Amniotic epithelial cell (primary cell): ENCODE measurements around the gene SALL1.
A peak's percentile ranks its signal among the peaks of the same experiment; 100 is the strongest.

ENCODE experiments used
- DNase-seq: peaks from one replicate; pipeline ENCODE4 v3.0.0-alpha.2; 2010; ENCODE audit warnings: low read depth

The SALL1 gene

DNA sequence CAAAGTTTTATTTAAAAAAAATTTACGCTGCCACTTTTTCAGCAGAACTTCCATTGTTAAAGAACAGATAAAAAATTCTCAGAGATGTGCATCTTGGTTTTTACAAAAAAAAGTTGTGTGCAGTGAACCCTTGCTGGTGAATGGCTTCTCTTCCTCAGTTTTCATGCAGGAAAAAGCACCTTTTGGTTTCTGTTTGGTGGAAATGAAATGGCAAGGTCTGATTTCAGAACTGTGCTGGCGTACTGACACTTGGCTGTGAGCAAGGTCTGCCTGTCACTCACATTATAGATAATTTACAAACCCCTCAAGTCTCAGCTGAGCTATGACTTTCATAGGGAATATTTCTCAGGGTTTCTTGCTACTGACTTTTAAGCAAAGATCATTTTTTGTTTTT, 5.7 kb upstream of the SALL1 start:
- no peak for DNase-seq

DNA sequence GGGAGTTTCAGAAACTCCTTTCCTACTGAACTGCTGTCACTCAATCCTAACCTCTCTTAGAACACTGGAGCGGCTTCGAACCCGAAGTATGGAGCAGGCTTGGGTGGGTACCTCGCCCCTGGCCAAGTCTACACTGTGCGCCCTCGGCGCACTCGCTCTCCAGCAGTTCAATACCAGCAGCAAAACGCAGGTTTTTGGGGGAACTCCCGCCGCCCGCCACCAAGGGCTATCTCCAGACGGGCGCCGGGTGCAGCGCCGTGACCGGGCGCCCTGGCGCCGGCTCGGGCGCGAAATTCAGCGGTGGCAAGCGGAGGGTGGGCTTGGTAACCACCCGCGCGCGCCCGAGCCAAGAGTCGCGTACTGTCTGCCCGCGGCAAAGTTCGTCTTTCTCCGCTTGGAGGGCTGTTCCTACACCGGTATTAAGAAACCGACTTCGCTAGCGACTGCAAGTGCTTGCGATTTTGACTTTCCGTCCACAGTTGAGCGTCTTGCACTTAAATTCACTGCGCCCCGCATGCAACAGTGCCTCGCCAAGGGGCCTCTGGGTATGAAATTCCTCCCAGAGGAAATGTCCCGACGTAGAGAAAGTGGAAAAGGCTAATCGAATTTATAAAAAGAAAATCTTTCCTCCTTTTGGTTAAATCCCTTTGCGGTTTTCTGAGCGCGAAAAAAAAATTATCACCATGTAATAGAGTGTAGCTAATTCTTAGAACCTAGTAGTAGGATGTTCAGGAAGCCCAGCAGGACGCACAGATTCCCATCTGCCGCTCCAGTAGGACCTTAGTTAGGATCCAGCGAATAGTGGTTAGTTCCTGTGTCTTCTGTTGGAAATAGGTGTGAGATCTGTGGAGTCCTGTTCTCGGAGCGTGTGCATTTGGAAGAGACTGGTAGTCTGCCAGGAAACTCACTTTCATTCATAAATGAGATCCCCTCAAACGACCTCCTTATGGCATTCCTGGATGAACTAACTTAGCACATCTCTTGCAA, 5.0 kb upstream of the SALL1 start:
- no peak for DNase-seq

DNA sequence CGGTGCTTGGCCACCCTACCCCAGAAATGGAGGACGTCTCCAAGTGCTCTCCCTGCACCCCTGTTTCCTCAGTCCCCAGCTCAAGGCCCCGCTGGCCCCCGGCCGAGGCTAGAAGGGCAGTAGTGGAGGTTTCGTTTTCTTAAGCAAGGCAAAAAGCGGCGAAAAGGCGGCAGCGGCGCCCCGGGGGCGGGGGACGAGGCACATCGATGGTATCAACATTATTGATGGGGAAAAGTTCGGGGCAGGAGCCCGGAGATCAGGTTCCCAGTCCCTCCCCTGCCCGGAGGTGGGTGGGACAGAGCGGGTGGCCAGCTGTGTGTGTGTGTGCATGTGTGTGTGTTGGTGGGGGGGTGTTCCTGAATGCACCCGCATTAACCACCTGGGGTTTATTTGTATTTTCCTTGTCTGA, 4.1 kb upstream of the SALL1 start:
- DNase-seq = no peak

DNA sequence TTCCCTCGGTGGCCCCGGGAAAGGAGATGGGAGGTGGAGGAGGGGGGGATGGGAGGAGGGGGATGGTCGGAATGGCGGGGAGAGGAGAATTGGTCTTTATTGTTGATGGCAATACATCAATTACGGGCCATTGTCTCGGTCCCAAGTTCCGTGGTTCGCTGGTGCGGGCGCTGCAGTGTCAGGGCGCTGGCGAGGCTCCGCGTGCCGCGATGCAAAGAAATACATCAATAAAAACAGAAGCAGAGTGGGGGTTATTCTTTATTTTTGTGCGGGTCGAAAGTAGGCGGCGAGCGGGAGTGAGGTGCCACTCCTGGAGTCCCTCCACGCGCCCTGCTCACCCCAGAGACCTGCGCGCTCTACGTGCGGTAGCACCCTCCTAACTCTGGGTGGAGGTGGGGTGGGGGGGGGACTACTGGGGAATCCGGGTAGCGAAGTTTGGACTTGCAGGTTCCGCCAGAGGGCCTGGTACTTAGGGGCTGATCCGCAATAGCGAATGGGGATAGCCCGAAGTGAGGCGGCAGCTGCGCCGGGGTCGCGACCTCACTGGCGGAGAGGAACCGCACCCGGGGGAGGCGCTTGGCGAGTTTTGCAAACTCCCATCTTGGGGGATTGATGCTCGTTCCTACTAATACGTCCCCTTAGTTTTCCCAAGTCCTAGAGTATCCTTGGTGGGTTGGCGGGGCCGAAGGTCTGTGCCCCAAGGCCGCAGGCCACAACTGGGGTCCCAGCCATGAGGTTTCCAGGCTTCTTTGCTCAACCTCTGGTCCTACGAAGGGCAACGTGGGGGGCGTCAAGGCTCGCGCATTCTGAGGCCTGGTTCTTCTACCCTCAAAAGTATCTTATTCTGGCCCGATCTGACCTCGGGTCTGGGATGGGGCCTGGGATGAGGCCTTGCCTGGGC, 3.5 kb upstream of the SALL1 start:
- no peak for DNase-seq

- DNase-seq = no peak
Observed at GRCh38 chr16:51153577-51154031, 2.5 kb upstream of the SALL1 start.

DNA sequence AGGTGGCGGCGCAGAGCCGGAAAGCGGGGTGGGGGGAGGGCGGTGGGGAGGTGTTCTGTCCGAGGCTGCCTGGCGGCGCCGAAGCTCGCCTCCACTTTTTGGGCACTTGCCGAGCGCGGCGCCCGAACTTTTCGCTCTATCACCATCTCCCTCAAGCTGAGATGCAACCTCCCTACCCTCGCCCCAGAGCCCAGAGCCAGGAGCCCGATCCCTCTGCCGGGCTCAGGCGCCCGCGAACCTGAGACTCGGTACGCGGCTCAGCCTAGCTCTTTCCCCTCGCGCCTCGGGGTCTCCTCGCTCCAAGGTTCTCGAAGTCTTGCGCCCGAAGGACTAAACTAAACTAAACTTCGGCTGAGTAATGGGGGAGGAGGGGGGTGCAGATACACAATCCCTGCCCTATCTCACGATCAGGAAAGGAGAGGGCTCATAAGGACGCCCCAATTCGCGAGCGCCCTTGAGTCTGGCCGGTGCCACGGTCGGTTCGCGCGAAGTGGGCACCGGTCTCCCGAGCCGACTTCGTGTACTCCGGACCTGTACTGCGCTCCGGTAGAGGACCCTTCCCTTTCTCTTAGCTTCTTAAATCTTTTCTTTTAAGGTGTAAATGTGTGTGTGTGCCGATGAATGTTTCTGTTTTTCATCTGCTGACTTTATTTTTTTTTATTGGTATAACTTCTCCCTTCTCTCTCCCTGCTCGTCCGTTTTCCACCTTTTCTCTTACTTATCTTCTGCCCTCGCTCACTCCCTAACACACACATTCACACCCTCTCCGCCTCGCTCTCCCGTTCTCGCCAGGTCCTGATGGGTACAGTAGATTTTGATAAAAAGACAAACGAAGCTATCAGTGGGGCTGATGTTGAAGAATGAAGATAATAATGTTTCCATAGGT, 1.9 kb upstream of the SALL1 start:
- DNase-seq = no peak

GRCh38 chr16:51151961-51152663, 1.0 kb upstream of the SALL1 start:
- DNase-seq = no peak

DNA sequence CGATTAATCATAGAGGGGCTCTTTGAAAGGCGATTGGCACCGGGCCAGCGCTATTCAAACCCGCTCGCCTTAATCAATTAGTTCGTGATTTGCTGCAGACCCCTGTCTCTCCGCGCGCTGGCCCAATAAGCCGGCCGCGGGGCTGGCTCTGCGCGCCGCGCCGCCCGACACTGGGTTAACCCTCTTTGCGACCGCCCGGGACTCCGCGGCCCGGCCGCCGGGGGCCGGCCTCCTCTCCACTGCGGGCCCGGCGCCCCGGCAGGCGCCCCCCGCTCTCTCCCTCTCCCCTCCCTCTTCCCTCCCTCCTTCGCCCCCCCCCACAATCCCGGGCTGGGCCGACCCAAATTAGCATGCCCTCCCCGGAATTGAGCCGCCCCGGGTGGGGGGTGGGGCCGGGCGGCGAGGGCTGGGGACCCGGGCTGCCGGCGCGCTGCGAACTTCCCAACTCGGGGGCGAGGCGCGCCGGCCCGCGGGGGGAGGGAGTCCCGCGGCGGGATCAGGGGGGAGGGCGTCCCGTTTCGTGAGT, 428 bp upstream of the SALL1 start:
- DNase-seq = no peak

DNA sequence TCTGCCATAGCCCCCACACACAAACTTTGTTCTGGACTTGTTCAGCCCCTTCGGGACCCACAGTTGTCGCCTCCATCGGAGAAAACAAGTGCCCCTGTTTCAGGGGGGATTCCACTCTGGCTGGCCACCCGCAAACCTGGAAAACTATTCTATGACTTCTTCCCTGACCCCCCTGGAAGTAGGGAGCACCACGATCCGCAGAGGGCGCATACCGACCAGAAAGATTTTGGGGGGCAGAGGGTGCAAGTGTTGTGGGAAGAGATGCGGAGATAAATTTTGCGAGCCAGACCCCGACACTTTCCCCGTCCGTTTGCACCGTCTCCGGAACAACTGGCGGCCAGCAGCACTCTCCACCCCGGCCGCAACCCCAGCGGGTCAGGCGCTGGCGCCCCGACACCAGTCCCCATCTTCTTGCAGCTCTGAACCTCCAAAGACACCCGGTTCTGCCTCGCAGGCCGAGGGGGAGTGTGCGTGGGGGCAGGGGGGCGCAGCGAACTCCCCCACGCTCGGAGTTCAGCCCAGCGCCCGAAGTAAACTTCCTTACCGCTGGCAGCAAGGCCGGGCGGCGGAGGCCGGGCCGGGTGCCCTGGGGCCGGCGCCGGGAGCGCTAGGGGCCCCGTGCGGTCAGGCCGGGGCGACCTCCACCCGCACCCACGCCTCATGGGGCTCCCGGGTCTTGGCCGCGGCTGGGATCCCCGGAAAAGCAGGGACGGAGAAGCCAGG, 744 bp downstream of the SALL1 start:
- DNase-seq = no peak

- no peak for DNase-seq
Observed at GRCh38 chr16:51149721-51150164, 1.3 kb downstream of the SALL1 start.

DNA sequence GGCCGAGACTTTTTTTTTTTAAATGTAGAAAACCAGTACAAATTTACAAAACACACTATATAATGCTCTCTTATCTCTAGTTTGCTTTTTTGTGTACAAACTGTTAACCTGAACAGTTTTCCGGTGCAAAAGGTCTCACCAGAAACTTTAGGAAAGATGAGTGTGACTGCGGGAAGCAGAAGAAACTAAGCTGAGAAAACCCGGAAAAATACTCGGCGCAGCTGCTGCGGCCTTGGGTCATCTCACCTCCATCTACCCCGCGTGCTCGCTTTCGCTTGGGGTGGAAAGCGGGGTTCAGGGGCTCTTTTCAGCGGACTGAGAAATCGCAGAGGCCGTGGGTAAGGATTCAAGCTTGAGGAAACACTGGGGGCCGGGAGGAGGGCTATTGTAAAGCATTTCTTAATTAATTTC, 1.8 kb downstream of the SALL1 start:
- DNase-seq = no peak

GRCh38 chr16:51148678-51149228, 2.3 kb downstream of the SALL1 start:
- DNase-seq = no peak

- DNase-seq = no peak
Observed at GRCh38 chr16:51147776-51148677, 3.0 kb downstream of the SALL1 start.

DNA sequence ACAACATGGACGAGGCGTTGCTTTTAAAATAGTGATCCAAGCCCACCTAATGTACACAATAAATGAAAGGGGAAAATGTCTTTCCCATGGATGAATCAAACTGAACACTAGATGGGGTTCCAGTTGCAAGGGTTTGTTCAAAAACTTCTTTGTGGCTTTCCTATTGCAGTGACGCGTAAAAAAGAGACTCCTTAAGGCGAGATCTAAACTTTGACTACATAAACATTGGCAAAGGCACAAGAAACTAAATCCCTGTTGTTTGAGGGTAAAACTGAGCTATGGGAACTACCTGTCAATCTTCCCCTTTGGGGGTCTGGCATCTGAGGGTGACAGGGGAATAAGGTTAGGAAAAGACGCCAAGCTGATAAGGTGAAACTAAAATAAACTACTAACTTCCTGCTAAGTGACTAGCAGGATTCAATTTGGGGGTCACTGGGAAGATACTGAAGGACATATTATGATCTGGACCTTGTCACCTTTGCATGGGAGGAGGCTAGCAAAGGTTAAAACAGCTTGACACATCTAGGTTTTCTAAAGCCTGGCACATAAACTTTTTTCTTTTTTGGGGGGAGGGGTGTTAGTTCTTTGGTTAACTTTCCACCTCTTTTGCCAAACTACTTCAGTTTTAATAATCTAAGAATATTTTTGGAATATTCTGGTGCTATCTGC, 4.7 kb downstream of the SALL1 start:
- peak; percentile 15 for DNase-seq

DNA sequence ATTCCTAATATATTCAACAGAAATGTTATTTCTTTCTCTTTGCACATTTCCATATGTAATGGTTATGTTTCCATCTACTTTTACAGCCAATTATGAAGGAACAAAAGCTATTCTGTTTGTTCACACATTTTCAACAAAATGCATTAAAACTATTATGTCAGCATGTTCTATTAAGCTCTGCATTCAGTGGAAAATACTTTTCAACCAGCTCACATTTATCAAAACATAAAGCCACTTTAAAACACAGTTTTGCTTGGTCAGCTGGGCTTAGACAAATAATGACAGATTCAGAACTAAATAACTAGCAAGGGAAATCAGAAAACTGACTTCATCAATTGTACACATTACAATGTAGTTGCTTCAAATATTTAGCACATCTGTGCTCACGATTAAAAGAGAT, 6.9 kb downstream of the SALL1 start:
- DNase-seq = no peak

DNA sequence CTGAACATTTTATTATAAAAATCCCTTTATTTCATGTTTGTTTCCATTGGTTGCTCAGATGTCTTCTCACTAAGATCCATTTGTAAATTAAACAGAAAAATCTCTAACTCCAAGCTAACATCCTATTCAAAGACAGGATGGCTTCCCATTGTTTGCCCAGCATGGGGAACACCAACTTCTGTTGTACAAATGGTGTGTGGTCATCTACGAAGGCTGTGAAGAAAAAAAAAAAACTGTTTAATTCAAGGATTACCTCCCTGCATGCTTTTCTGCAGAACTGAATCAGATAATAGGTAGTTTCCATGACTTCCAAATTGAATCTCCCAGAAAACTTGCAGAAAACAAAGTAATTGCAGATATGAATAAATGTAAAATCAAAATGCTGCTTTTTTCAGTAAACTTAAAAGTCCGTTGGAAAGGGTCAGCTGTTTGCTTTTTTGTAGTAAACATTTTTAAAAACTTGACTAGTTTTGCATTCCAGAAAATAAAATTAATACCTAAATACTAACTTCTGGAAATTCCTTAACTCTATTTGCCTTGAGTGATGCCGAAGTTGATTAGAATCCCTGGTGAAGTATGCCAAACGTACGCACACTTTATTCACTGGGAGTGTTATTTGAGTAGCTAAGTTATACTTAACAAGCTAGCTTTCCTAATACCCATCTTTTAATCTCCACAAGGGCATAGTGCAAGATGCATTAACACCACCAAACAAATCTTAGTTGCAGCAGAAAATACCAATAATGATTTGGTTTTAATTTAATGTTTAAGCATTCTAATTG, 7.7 kb downstream of the SALL1 start:
- DNase-seq = no peak

DNA sequence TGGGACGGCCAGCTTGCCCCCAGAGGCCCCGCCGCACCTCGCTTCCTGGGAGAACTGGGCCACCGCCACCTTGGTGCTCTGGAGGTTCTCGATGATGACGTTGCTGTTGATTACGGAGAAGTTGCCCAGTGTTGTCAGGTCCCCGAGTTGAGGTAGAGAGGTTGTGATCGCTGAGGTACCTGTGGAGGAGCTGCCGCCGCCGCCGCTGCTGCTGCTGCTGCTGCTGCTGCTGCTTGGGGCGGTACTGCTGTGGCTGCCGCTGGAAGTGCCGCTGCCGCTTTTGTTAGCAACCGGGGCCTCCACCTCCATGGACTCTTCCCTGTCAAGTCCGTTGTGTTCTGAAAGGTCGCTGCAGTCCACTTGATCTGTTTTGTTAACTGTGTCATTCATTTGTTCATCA, 9.5 kb downstream of the SALL1 start:
- no peak for DNase-seq
